H9 (cell line): Measurements from ENCODE around the gene ANKMY1. TPM values are rescaled to one million over a fixed set of nuclear protein-coding genes. Genes with fewer than 3 reads are reported as not detected.

Source experiments
- DNase-seq: peaks from one replicate; pipeline ENCODE4 v3.0.0-alpha.2; 2017
- H2AFZ ChIP-seq: one replicate; pipeline ENCODE4 v1.6.1; 2013; ENCODE audit warnings: mild to moderate bottlenecking, low read length, control low read depth, moderate library complexity
- H2AK5ac ChIP-seq: 2 replicates; pipeline ENCODE4 v1.6.1; 2013; ENCODE audit warnings: low read length, control low read depth, mixed read lengths; ENCODE audit not compliant: insufficient read length
- H2BK120ac ChIP-seq: one replicate; pipeline ENCODE4 v1.6.1; 2013; ENCODE audit warnings: low read depth, mild to moderate bottlenecking, low read length, control low read depth, inconsistent platforms; ENCODE audit not compliant: poor library complexity, severe bottlenecking
- H2BK12ac ChIP-seq: 2 replicates; pipeline ENCODE4 v1.6.1; 2013; ENCODE audit warnings: low read length, control low read depth, mixed read lengths, low read depth; ENCODE audit not compliant: insufficient read length
- H2BK15ac ChIP-seq: 2 replicates; pipeline ENCODE4 v1.6.1; 2013; ENCODE audit warnings: low read depth, low read length, control low read depth
- H2BK20ac ChIP-seq: one replicate; pipeline ENCODE4 v1.6.1; 2013; ENCODE audit warnings: low read depth, mild to moderate bottlenecking, low read length, control low read depth, inconsistent platforms; ENCODE audit not compliant: poor library complexity, severe bottlenecking
- H2BK5ac ChIP-seq: 2 replicates; pipeline ENCODE4 v1.6.1; 2013; ENCODE audit warnings: low read length, control low read depth, mixed read lengths; ENCODE audit not compliant: insufficient read length
- H3K14ac ChIP-seq: 2 replicates; pipeline ENCODE4 v1.6.1; 2013; ENCODE audit warnings: low read length, control low read depth; ENCODE audit not compliant: insufficient read depth
- H3K18ac ChIP-seq: 2 replicates; pipeline ENCODE4 v1.6.1; 2013; ENCODE audit warnings: low read depth, mild to moderate bottlenecking, mixed read lengths, low read length, control low read depth; ENCODE audit not compliant: insufficient read length
- H3K23ac ChIP-seq: 2 replicates; pipeline ENCODE4 v1.6.1; 2013; ENCODE audit warnings: low read length, control low read depth, mixed read lengths, low read depth; ENCODE audit not compliant: insufficient read length
- H3K23me2 ChIP-seq: 2 replicates; pipeline ENCODE4 v1.6.1; 2013; ENCODE audit warnings: low read depth, mild to moderate bottlenecking, mixed read lengths, low read length, control low read depth; ENCODE audit not compliant: insufficient read length, poor library complexity, severe bottlenecking
- H3K27ac ChIP-seq: 2 replicates; pipeline ENCODE4 v1.5.1; 2013; ENCODE audit warnings: low read length, control low read depth, mixed read lengths, low read depth; ENCODE audit not compliant: insufficient read length
- H3K27me3 ChIP-seq: 2 replicates; pipeline ENCODE4 v1.6.1; 2013; ENCODE audit warnings: low read length, control low read depth, inconsistent platforms; ENCODE audit not compliant: insufficient read depth
- H3K4ac ChIP-seq: 2 replicates; pipeline ENCODE4 v1.6.1; 2013; ENCODE audit warnings: low read depth, mild to moderate bottlenecking, control low read depth, inconsistent platforms, low read length, moderate library complexity
- H3K4me1 ChIP-seq: 2 replicates; pipeline ENCODE4 v1.6.1; 2013; ENCODE audit warnings: low read length, control low read depth, inconsistent platforms; ENCODE audit not compliant: insufficient read depth
- H3K4me2 ChIP-seq: 2 replicates; pipeline ENCODE4 v1.6.1; 2013; ENCODE audit warnings: low read length, control low read depth, mixed read lengths; ENCODE audit not compliant: insufficient read length, insufficient read depth
- H3K56ac ChIP-seq: 2 replicates; pipeline ENCODE4 v1.6.1; 2013; ENCODE audit warnings: low read depth, mild to moderate bottlenecking, mixed read lengths, low read length, control low read depth; ENCODE audit not compliant: insufficient read length
- H3K79me1 ChIP-seq: 2 replicates; pipeline ENCODE4 v1.6.1; 2013; ENCODE audit warnings: low read depth, mild to moderate bottlenecking, moderate library complexity, low read length, control low read depth, inconsistent platforms; ENCODE audit not compliant: insufficient read depth, poor library complexity, severe bottlenecking
- H3K79me2 ChIP-seq: 2 replicates; pipeline ENCODE4 v1.6.1; 2013; ENCODE audit warnings: low read length, control low read depth, inconsistent platforms; ENCODE audit not compliant: insufficient read depth
- H3K9ac ChIP-seq: 2 replicates; pipeline ENCODE4 v1.6.1; 2013; ENCODE audit warnings: low read length, control low read depth, mixed read lengths; ENCODE audit not compliant: insufficient read length; ENCODE audit errors: extremely low read depth
- H3K9me3 ChIP-seq: one replicate; pipeline ENCODE4 v1.6.1; 2013; ENCODE audit warnings: low read depth, low read length, inconsistent platforms; ENCODE audit not compliant: control insufficient read depth
- H3T11ph ChIP-seq: one replicate; pipeline ENCODE4 v1.6.1; 2013; ENCODE audit warnings: mild to moderate bottlenecking, low read length, control low read depth, inconsistent platforms
- H4K20me1 ChIP-seq: one replicate; pipeline ENCODE4 v1.6.1; 2013; ENCODE audit not compliant: control insufficient read depth, insufficient read length, insufficient read depth
- H4K5ac ChIP-seq: 2 replicates; pipeline ENCODE4 v1.6.1; 2013; ENCODE audit warnings: low read depth, mild to moderate bottlenecking, mixed read lengths, low read length, control low read depth; ENCODE audit not compliant: insufficient read length
- H4K8ac ChIP-seq: replicated peaks from 2 replicates; pipeline ENCODE4 v1.6.1; 2013; ENCODE audit warnings: low read length, control low read depth, mixed read lengths, low read depth; ENCODE audit not compliant: insufficient read length
- H4K91ac ChIP-seq: 2 replicates; pipeline ENCODE4 v1.6.1; 2013; ENCODE audit warnings: low read depth, mild to moderate bottlenecking, moderate library complexity, mixed read lengths, low read length, control low read depth; ENCODE audit not compliant: insufficient read length
- H3K27ac Mint-ChIP-seq, 3 experiments: 2 replicates in 2 of 3; 3 replicates in 1 of 3; pipeline ENCODE4 v1.8.0; 2020 to 2021; ENCODE audit warnings: mixed read lengths in 3 of 3, mild to moderate bottlenecking in 1 of 3, moderate library complexity in 1 of 3
- H3K27me3 Mint-ChIP-seq: 2 replicates; pipeline ENCODE4 v1.8.0; 2021; ENCODE audit warnings: low read depth, mild to moderate bottlenecking, moderate library complexity, mixed read lengths
- H3K36me3 Mint-ChIP-seq, 3 experiments: 2 replicates in 2 of 3; 3 replicates in 1 of 3; pipeline ENCODE4 v1.8.0; 2020 to 2021; ENCODE audit warnings: low read depth in 3 of 3, mixed read lengths in 3 of 3; ENCODE audit not compliant: insufficient read depth in 1 of 3
- H3K4me1 Mint-ChIP-seq, 2 experiments: 2 replicates each; pipeline ENCODE4 v1.8.0; 2020; ENCODE audit warnings: mixed read lengths in 2 of 2
- H3K4me3 Mint-ChIP-seq, 2 experiments: 2 replicates in 1 of 2; 3 replicates in 1 of 2; pipeline ENCODE4 v1.8.0; 2020 to 2021; ENCODE audit warnings: mild to moderate bottlenecking in 2 of 2, mixed read lengths in 2 of 2, moderate library complexity in 1 of 2
- H3K9me3 Mint-ChIP-seq, 2 experiments: 2 replicates in 1 of 2; 3 replicates in 1 of 2; pipeline ENCODE4 v1.8.0; 2020; ENCODE audit warnings: mild to moderate bottlenecking in 2 of 2, mixed read lengths in 2 of 2, moderate library complexity in 1 of 2
- WGBS: extraction: QIAGEN DNeasy Blood & Tissue Kit; methylation state at CpG from one replicate; pipeline ENCODE4 v1.1.7; 2013; ENCODE audit warnings: missing lambda C conversion rate, low lambda C conversion rate, mixed read lengths; ENCODE audit not compliant: insufficient read length; ENCODE audit errors: extremely low coverage; 5-methylcytosine and 5-hydroxymethylcytosine counted together
- total RNA-seq: library from RNA; stranded (reverse); gene quantifications from 2 replicates; pipeline ENCODE4 v1.2.1, GENCODE V29; 2021
- TF ChIP-seq, protein P1 (sequence below): fragments of 200-600 bp; sonication (generic); conservative IDR thresholded peaks from 3 replicates; pipeline ENCODE4 v1.8.0; 2021; ENCODE audit warnings: antibody characterized with exemption, mild to moderate bottlenecking

ANKMY1 gene
- total RNA-seq, 1 experiment from 2014 or later = 13.7 TPM

DNA sequence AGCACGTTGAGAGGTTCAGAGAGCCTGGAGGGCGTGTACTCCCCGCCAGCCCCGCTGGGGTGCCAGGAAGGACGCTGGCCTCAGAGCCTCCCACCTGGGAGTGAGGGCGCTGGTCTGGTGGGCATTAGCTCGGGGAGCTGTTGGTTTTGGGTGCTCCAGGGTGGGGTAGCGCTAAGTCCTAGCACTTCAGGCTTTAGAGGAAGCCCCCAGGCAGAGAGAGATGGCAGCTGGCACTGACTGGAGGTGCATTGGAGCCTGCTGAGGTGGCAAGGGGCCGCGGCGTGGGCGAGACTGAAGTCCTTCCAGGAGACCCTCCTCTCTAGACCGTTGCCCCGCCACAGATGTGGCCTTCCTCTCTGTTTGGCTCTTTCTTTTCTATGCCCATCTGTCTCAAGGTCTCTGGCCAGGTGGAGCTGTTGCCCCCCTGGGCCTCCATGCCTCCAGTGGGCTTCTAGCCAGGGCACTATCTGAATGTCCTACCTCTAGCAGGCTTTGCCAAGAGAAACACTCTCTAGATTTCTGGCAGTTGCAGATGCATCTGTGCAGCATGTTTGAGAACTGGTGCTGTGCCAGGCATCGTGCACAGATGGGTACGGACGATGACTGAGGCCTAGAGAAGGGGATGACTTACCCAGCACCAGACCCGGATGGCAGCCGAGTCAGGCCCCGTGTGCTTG is 35.4 kb upstream of the ANKMY1 start:
- Histone ChIP-seq H2AFZ (no peak overlapping the region), H4K91ac (no peak overlapping the region), H3K14ac (no peak overlapping the region), H3K4me2 (no peak overlapping the region), H3K23ac (no peak overlapping the region), H2BK20ac (no peak overlapping the region), H3K56ac (no peak overlapping the region), H2AK5ac (no peak overlapping the region), H2BK120ac (no peak overlapping the region), H3K79me1 (peaks cover 5% of the 10 kb centered on the region), H3K79me2 (peaks cover 4% of the 10 kb centered on the region; the same call in 1 of the 2 replicates), H3K4me1 (no peaks in the 10 kb centered on the region), H3K23me2 (no peaks in the 10 kb centered on the region), H3K9ac (no peak overlapping the region), H4K20me1 (no peaks in the 10 kb centered on the region), H3K27ac (no peak overlapping the region), H2BK5ac (no peak overlapping the region), H2BK15ac (no peak overlapping the region), H3K4ac (no peak overlapping the region), H4K5ac (no peak overlapping the region), H2BK12ac (no peak overlapping the region), H4K8ac (no peak overlapping the region), H3K9me3 (no peaks in the 10 kb centered on the region), H3K18ac (no peak overlapping the region), H3K27me3 (no peaks in the 10 kb centered on the region), H3T11ph (no peak overlapping the region)
- Mint-ChIP-seq H3K27ac (no peak overlapping the region), H3K27me3 (no peaks in the 10 kb centered on the region), H3K4me1 (peaks cover 3 to 6% of the 10 kb centered on the region in 2 experiments), H3K4me3 (no peak overlapping the region), H3K9me3 (no peaks in the 10 kb centered on the region), H3K36me3 (peaks cover 10 to 30% (median 16%) of the 10 kb centered on the region in 3 experiments)
- TF ChIP-seq, protein P1, sequence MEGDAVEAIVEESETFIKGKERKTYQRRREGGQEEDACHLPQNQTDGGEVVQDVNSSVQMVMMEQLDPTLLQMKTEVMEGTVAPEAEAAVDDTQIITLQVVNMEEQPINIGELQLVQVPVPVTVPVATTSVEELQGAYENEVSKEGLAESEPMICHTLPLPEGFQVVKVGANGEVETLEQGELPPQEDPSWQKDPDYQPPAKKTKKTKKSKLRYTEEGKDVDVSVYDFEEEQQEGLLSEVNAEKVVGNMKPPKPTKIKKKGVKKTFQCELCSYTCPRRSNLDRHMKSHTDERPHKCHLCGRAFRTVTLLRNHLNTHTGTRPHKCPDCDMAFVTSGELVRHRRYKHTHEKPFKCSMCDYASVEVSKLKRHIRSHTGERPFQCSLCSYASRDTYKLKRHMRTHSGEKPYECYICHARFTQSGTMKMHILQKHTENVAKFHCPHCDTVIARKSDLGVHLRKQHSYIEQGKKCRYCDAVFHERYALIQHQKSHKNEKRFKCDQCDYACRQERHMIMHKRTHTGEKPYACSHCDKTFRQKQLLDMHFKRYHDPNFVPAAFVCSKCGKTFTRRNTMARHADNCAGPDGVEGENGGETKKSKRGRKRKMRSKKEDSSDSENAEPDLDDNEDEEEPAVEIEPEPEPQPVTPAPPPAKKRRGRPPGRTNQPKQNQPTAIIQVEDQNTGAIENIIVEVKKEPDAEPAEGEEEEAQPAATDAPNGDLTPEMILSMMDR = no peak
- WGBS = no CpG with 5 or more reads among the region's 20 CpGs
- DNase-seq = no peak
